Prostate gland (tissue), 2 donors: Measurements from ENCODE around the gene CHRNE. TPM values are rescaled to one million over a fixed set of nuclear protein-coding genes. Genes with fewer than 3 reads are reported as not detected.

Source experiments
- DNase-seq: peaks from one replicate; pipeline ENCODE4 v3.0.0-alpha.2; 2019; ENCODE audit warnings: low spot score
- H3K27ac ChIP-seq, 2 donors: fragments of 200-600 bp; sonication (generic); 2 replicates each; pipeline ENCODE4 v1.5.1; 2017 to 2019
- H3K27me3 ChIP-seq: fragments of 200-600 bp; sonication (generic); replicated peaks from 2 replicates; pipeline ENCODE4 v1.5.1; 2019; ENCODE audit not compliant: insufficient read depth
- H3K36me3 ChIP-seq, 2 donors: fragments of 200-600 bp; sonication (generic); 1 replicate in 1 of 2; 2 replicates in 1 of 2; pipeline versions ENCODE4 v1.5.1 to v1.8.1; 2017 to 2019
- H3K4me1 ChIP-seq: fragments of 200-600 bp; sonication (generic); replicated peaks from 2 replicates; pipeline ENCODE4 v1.5.1; 2019
- H3K4me3 ChIP-seq, 2 donors: fragments of 200-600 bp; sonication (generic); 2 replicates each; pipeline ENCODE4 v1.5.1; 2017 to 2019
- H3K9me3 ChIP-seq: fragments of 200-600 bp; sonication (generic); 2 replicates; pipeline ENCODE4 v1.5.1; 2017
- POLR2A ChIP-seq: fragments of 450-650 bp; IDR thresholded peaks from one replicate; pipeline ENCODE4 v1.6.1; 2016; ENCODE audit warnings: antibody characterized with exemption, mild to moderate bottlenecking
- POLR2AphosphoS5 ChIP-seq: sonication (generic); formaldehyde crosslinking; IDR thresholded peaks from one replicate; pipeline ENCODE4 v1.6.1; 2017; ENCODE audit warnings: antibody characterized with exemption
- WGBS: methylation state at CpG from one replicate; pipeline ENCODE4 v1.1.5; 2018; 5-methylcytosine and 5-hydroxymethylcytosine counted together
- intact Hi-C: fragments of 100-400 bp; cut with DNase I; formaldehyde crosslinking; loops from one replicate; pipeline ENCODE4 v1.14.2; 2022
- total RNA-seq, 2 donors: library from RNA; depleted of rRNA; stranded (reverse); fragments of >200 nt; gene quantifications; one replicate each; pipeline ENCODE4 v1.1.0, GENCODE V29; 2016
- TF ChIP-seq, protein P1 (sequence below), 4 experiments: fragments of 200-600 bp in 2 of 4; fragments of 450-650 bp in 2 of 4; sonication (generic) in 2 of 4; IDR thresholded peaks; 1 replicate in 3 of 4; 2 replicates in 1 of 4; pipeline ENCODE4 v1.5.1; 2016 to 2019; ENCODE audit warnings: antibody characterized with exemption in 4 of 4, mild to moderate bottlenecking in 2 of 4, moderate library complexity in 2 of 4

The CHRNE gene
- total RNA-seq, 2 donors from 2014 or later, result 0.64 to 1.0 TPM

DNA sequence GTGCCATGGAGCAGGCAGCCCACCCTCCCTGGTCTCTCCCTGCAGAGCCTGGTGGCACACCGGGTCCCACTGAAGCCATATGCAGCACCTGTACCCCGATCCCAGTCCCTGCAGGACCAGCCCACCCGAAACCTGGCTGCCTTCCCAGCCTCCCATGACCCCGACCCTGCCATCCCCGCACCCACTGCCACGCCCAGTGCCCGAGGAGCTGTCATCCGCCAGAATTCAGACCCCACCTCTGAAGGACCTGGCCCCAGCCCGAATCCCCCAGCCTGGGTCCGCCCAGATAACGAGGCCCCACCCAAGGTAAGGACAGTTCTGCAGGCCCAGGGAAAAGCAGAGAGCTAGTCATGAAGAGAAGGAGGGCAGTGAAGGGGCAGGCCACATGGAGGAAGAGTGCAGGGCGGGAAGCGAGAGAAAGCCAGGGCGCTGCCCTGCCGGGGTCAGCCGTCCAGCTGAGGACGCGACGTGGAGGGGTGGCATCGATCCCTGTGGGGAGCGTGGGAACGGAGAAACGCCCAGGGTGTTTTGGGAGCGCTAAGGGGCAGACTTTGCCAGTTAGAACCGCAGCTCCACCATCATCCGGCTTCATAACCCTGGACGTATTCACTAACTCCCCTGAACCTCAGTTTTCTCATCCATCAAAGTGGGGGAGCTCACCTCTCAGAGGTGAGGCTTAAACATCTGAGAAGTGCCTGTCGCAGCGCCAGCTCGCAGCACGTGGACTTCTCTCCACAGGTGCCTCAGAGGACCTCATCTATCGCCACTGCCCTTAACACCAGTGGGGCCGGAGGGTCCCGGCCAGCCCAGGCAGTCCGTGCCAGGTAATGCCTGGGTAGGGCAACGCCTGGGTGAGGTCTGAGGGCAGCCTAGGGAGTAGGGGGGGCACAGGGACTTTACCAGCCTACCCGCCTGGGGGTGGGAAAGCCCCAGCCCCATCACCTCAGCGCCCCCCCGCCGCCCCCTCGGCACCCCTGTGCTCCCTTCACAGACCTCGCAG is 11.2 kb downstream of the CHRNE start:
- no peak overlapping the region for H3K27ac ChIP-seq
- intact Hi-C loops, result no loop called here
- H3K27me3 ChIP-seq, result no peaks in the 10 kb centered on the region
- 90% methylated on average over 36 of the region's 42 CpGs for WGBS
- no peaks in the 10 kb centered on the region for H3K9me3 ChIP-seq
- no peak for DNase-seq
- H3K4me1 ChIP-seq, result no peaks in the 10 kb centered on the region
- H3K36me3 ChIP-seq, result peaks cover 12 to 44% of the 10 kb centered on the region in 2 donors
- TF ChIP-seq POLR2A (no peak), POLR2AphosphoS5 (no peak)
- TF ChIP-seq, protein P1, sequence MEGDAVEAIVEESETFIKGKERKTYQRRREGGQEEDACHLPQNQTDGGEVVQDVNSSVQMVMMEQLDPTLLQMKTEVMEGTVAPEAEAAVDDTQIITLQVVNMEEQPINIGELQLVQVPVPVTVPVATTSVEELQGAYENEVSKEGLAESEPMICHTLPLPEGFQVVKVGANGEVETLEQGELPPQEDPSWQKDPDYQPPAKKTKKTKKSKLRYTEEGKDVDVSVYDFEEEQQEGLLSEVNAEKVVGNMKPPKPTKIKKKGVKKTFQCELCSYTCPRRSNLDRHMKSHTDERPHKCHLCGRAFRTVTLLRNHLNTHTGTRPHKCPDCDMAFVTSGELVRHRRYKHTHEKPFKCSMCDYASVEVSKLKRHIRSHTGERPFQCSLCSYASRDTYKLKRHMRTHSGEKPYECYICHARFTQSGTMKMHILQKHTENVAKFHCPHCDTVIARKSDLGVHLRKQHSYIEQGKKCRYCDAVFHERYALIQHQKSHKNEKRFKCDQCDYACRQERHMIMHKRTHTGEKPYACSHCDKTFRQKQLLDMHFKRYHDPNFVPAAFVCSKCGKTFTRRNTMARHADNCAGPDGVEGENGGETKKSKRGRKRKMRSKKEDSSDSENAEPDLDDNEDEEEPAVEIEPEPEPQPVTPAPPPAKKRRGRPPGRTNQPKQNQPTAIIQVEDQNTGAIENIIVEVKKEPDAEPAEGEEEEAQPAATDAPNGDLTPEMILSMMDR (IDR thresholded peaks at IDR 0.05), result no peak
- no peak overlapping the region for H3K4me3 ChIP-seq

DNA sequence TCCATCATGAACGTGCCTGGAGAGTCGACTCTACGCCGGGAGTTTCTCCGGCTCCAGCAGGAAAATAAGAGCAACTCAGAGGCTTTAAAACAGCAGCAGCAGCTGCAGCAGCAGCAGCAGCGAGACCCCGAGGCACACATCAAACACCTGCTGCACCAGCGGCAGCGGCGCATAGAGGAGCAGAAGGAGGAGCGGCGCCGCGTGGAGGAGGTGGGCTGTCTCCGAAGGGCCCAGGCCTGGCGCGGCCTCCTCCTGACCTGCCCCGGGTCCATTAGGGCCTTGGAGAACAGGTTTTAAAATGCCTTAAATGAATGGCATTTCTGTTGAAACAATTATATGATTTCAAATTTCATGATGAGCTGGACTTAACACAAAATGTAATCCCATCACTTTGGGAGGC is 15.3 kb downstream of the CHRNE start:
- intact Hi-C loops, result loop anchor here (5.0 kb wide), 2 partner anchors 100 to 155 kb away; partner anchors contain the start of genes GLTPD2, MED11 and VMO1
- H3K27me3 ChIP-seq, result no peaks in the 10 kb centered on the region
- no peak overlapping the region for H3K4me3 ChIP-seq
- DNase-seq, result no peak
- H3K36me3 ChIP-seq, result peaks cover 13 to 36% of the 10 kb centered on the region in 2 donors
- WGBS, result 87% methylated on average over 18 of the region's 18 CpGs
- no peaks in the 10 kb centered on the region for H3K4me1 ChIP-seq
- no peak for TF ChIP-seq POLR2AphosphoS5
- TF ChIP-seq, protein P1 (IDR thresholded peaks at IDR 0.05), result no peak
- no peak for TF ChIP-seq POLR2A
- no peaks in the 10 kb centered on the region for H3K9me3 ChIP-seq
- H3K27ac ChIP-seq, result no peak overlapping the region

DNA sequence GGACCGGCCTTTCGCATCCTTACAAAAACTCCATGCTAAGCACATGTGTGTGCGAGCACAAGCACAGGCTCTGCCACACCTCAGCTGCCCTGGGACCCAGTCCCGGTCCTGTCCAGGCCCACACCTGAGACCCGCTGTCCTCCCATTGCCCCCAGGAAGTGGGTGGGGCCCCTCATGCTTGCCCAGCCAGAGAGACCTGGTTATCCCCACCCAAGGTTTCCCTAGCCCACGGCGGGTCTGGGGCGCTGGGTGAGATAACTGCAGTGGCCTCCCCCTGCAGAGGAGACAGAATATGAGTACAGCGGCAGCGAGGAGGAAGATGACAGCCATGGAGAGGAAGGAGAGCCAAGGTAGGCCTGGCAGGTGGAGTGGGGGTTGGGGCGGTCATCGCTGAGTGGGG is 16.1 kb downstream of the CHRNE start:
- Histone ChIP-seq H3K27ac (no peak overlapping the region), H3K9me3 (no peaks in the 10 kb centered on the region), H3K27me3 (no peaks in the 10 kb centered on the region), H3K36me3 (peaks cover 13 to 35% of the 10 kb centered on the region in 2 donors), H3K4me3 (no peak overlapping the region), H3K4me1 (no peaks in the 10 kb centered on the region)
- DNase-seq, result no peak
- intact Hi-C loops, result loop anchor here (5.0 kb wide), 2 partner anchors 100 to 155 kb away; partner anchors contain the start of genes GLTPD2, MED11 and VMO1
- WGBS, result 95% methylated on average over 12 of the region's 12 CpGs
- no peak for TF ChIP-seq POLR2A
- TF ChIP-seq, protein P1 (IDR thresholded peaks at IDR 0.05), result no peak
- no peak for TF ChIP-seq POLR2AphosphoS5

DNA sequence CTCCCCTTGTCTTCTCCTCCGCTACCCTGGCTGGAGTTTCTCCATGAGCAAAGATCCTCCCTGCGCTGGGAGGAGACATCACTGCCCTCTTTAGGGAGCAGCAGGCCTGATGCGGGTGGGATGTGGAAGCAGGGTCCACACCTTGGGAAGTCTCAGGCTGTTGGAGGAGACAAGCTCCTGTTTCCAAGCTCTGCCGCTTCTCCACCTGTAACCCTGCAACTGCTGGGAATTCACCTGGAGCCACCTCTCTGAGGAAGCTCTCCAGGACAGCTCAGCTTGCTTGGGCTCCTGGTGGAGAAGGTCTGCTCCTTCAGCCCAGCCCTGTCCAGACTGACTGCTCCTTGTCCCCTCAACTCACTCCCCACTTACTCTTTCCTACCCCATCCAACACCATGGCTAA is 18.4 kb downstream of the CHRNE start:
- Histone ChIP-seq H3K9me3 (no peaks in the 10 kb centered on the region), H3K4me1 (no peaks in the 10 kb centered on the region), H3K27me3 (no peaks in the 10 kb centered on the region), H3K4me3 (no peak overlapping the region), H3K36me3 (peaks cover 13 to 20% of the 10 kb centered on the region in 2 donors), H3K27ac (no peak overlapping the region)
- no peak for DNase-seq
- intact Hi-C loops, result no loop called here
- TF ChIP-seq, protein P1 (IDR thresholded peaks at IDR 0.05), result no peak
- TF ChIP-seq POLR2A, result no peak
- TF ChIP-seq POLR2AphosphoS5, result no peak
- 100% methylated on average over 4 of the region's 4 CpGs for WGBS
